Astrocyte of the spinal cord (primary cell): Measurements from ENCODE around the gene CCM2L.

Experiments
- DNase-seq: peaks from one replicate; pipeline ENCODE4 v3.0.0; 2011; ENCODE audit warnings: low read depth, low spot score
- H3K4me3 ChIP-seq: 2 replicates; pipeline ENCODE4 v1.5.1; 2011; ENCODE audit warnings: low read depth, mild to moderate bottlenecking, low read length, moderate library complexity
- in situ Hi-C: cut with HindIII; loops from 2 replicates; pipeline ENCODE4 v1.10.0; 2017; ENCODE audit warnings: low sequenced_read_pairs
- TF ChIP-seq, protein P1 (sequence below): IDR thresholded peaks from 2 replicates; pipeline ENCODE4 v1.5.1; 2012; ENCODE audit warnings: low read depth, mild to moderate bottlenecking, low read length, inconsistent platforms

The CCM2L gene

DNA sequence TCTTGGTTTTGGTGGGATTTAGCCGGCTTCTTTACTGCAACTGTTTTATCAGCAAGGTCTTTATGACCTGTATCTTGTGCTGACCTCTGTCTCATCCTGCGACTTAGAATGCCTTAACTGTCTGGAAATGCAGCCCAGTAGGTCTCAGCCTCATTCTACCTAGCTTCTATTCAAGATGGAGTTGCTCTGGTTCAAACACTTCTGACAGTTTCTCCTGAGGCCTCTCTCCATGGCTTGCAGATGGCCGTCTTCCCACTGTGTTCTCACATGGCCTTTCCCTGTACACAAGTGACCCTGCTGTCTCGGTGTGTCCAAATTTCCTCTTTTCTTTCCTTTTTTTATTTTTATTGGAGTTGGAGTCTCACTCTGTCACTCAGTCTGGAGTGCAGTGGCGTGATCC, 4.2 kb upstream of the CCM2L start:
- H3K4me3 ChIP-seq, result no peak overlapping the region
- DNase-seq, result no peak
- in situ Hi-C loops, result no loop called here
- TF ChIP-seq, protein P1, sequence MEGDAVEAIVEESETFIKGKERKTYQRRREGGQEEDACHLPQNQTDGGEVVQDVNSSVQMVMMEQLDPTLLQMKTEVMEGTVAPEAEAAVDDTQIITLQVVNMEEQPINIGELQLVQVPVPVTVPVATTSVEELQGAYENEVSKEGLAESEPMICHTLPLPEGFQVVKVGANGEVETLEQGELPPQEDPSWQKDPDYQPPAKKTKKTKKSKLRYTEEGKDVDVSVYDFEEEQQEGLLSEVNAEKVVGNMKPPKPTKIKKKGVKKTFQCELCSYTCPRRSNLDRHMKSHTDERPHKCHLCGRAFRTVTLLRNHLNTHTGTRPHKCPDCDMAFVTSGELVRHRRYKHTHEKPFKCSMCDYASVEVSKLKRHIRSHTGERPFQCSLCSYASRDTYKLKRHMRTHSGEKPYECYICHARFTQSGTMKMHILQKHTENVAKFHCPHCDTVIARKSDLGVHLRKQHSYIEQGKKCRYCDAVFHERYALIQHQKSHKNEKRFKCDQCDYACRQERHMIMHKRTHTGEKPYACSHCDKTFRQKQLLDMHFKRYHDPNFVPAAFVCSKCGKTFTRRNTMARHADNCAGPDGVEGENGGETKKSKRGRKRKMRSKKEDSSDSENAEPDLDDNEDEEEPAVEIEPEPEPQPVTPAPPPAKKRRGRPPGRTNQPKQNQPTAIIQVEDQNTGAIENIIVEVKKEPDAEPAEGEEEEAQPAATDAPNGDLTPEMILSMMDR, result no peak

DNA sequence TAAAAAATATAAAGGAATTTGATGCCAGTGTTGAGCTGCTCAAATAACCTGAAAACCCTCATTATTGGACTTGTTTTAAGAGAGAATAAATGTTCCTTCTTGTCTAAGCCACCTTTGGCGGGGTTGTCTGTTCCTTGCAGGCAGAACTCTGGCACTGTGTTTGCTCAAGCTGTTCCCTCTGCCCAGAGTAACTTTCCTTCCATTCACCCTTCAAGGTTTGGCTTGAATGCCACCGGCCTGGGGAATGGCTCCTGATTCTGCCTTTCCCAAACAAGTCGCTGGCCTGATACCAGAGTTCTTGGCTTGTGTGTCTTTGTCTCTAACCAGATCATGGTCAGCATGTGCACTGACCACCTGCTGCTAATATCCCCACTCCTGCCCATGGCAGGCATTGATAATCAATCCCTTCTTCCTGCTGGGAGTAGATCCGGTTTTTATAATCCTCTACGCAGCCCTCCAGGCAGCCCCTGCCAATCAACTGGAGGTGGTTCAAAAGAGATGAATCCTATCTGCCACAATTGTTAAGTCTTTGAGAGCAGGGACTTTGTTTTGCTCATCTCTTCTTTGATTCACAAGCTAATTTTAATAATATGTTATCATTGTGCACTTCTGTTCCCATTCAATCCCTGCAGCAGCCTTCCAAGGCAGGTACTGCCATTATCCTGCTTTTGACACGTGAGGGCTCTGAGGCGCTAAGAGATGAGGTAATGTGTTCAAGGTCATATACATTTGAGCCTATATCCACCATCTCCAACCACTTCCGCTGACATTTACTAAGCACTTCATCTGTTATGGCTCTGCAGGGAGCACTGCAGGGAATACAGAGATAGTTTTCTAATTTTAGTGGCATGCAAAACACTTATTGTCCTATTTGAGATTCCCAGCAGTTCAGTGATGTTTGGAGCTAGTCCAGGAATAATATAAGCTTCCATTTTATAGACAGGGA, 3.1 kb upstream of the CCM2L start:
- H3K4me3 ChIP-seq, result no peak overlapping the region
- in situ Hi-C loops, result no loop called here
- peak; percentile 18 for DNase-seq
- TF ChIP-seq, protein P1, result no peak

DNA sequence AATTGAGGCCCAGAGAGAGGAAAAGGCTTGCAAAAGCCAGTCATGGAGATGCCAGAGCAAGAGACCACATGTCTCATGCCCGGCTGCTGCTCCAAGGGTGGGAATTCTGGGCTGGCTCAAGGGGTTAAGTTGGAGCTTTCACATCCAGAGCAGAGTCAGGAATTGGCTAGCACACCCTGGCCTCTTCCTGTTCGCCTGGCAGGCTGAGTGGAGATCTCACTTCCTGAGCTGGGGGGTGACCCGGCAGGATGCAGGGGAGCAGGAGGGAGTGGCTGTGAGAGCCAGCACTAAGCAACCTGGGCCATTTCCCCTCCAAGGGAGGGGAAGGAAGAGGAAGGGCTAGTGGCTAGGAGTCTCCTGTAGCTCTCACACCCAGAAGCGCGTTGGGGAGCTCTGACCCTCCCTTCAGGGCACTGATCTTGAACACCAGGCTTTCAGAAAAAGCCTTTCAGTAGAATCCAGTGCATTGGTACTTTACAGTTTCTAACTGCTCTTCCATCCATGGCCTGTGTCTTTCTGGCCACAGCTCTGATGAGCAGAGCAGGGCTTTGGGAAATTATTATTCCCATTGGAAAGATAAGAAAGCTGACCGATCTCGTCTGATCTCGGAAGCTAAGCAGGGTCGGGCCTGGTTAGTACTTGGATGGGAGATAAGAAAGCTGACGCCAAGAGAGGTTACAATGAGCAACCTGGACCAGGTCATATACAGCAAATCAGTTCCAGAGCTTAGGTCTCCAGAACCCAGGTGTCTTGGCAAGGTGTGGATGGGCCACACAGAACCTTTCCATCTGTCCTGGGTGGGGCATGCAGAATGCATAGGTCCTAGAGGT, 2.2 kb upstream of the CCM2L start:
- H3K4me3 ChIP-seq, result no peak overlapping the region
- no peak for DNase-seq
- in situ Hi-C loops, result no loop called here
- TF ChIP-seq, protein P1, result no peak

DNA sequence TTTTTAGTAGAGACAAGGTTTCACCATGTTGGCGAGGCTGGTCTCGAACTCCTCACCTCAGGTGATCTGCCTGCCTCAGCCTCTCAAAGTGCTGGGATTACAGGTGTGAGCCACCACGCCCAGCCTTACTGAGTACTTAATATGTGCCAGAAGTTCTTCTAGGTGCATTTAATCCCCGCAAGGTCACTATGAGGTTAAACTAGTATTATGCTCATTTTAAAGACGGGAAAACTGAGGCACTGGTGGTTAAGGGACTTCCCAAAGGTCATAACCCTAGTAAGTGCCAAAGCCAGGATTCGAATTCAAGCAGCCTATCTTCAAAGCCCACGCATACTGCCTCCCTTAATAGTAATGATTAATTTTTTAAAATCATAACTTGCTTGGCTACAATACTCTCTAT, 674 bp upstream of the CCM2L start:
- in situ Hi-C loops, result no loop called here
- no peak overlapping the region for H3K4me3 ChIP-seq
- no peak for DNase-seq
- TF ChIP-seq, protein P1, result no peak

DNA sequence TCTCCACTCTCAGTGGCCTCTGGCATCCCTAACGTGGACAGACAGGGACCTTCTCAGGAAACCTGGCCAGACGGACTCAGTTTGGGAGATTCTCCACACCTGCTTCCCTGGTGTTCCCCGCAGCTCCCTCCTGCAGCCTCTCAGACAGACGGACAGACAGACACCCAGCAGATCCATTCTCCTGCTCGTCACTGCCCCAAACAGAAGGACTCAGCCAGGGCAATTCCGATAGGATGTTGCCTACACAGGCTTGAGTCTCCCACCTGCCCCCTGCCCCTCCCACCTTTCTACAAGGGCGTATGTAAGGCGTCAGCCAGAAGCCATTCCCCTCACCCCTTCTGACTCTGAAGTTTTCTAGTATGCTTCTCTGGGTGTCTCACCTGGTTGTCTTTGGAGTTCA, 428 bp downstream of the CCM2L start:
- TF ChIP-seq, protein P1, result no peak
- in situ Hi-C loops, result no loop called here
- no peak overlapping the region for H3K4me3 ChIP-seq
- DNase-seq, result no peak

DNA sequence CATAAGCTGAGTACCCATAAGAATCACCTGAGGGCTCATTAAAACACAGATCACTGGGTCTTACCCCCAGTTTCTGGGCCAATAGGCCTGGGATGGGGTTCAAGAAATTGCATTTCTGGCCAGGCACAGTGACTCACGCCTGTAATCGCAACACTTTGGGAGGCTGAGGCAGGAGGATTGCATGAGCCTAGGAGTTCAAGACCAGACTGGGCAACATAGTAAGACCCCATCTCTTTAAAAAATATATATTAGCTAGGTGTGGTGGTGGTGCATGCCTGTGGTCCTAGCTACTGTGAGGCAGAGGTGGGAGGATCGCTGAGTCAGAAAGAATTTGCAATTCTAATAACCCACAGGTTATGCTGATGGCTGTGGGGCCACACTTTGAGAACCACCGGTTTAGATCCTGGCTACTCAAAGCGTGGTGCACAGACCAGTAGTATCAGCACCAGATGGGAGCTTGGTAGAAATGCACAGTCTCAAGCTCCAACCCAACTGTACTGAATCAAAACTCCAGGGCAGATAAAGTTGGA, 2.0 kb downstream of the CCM2L start:
- no peak for DNase-seq
- in situ Hi-C loops, result no loop called here
- TF ChIP-seq, protein P1, result no peak
- no peak overlapping the region for H3K4me3 ChIP-seq
